SK-N-MC (cell line): ENCODE data around the gene TMEM175.

Experiments
- EZH2 ChIP-seq: fragments of 200-600 bp; sonication (generic); IDR thresholded peaks from one replicate; pipeline ENCODE4 v1.6.1; 2017; ENCODE audit warnings: antibody characterized with exemption
- POLR2AphosphoS5 ChIP-seq: IDR thresholded peaks from 2 replicates; pipeline ENCODE4 v1.6.1; 2012; ENCODE audit warnings: mild to moderate bottlenecking, low read depth, low read length, borderline replicate concordance

- TF ChIP-seq EZH2 = no peak
- TF ChIP-seq POLR2AphosphoS5 = no peak
Measured at GRCh38 chr4:898123-898522, 34.1 kb upstream of the TMEM175 start.
